Pancreas (tissue), 10 donors: ENCODE data around the gene CSF3. TPM values are rescaled to one million over a fixed set of nuclear protein-coding genes. Genes with fewer than 3 reads are reported as not detected.

ENCODE experiments used
- ATAC-seq, 4 donors: fragments of 200-7000 bp; cut with Tn5 transposase; one replicate each; pipeline versions ENCODE4 v1.8.0 to v1.9.1; 2020; ENCODE audit warnings: mild to moderate bottlenecking in 4 of 4, moderate library complexity in 4 of 4
- DNase-seq, 6 donors: peaks; one replicate each; pipeline ENCODE4 v3.0.0-alpha.2; 2020
- FAIRE-seq: peaks from 2 replicates; lab custom pipeline; 2012; peaks lifted over from hg19 to GRCh38; lab: Jason Lieb, UNC
- H3K27ac ChIP-seq, 4 donors: fragments of 200-600 bp; sonication (generic); 1 replicate in 3 of 4; 2 replicates in 1 of 4; pipeline versions ENCODE4 v1.5.0 to v1.8.0; 2020
- H3K27me3 ChIP-seq, 4 donors: fragments of 200-600 bp; one replicate each; pipeline ENCODE4 v1.8.0; 2021
- H3K36me3 ChIP-seq, 3 donors: fragments of 200-600 bp; sonication (generic) in 1 of 3; one replicate each; pipeline versions ENCODE4 v1.5.0 to v1.8.0; 2020 to 2021
- H3K4me1 ChIP-seq, 3 donors: fragments of 200-600 bp; one replicate each; pipeline ENCODE4 v1.8.0; 2021
- H3K4me3 ChIP-seq, 4 donors: fragments of 200-600 bp; sonication (generic) in 2 of 4; one replicate each; pipeline versions ENCODE4 v1.5.0 to v1.8.0; 2020 to 2021
- H3K9me3 ChIP-seq, 4 donors: fragments of 200-600 bp; one replicate each; pipeline ENCODE4 v1.8.0; 2021
- CTCF ChIP-seq, 4 donors: fragments of 200-600 bp; sonication (generic) in 3 of 4; IDR thresholded peaks; one replicate each; pipeline versions ENCODE4 v1.5.0 to v1.8.0; 2021; ENCODE audit warnings: antibody characterized with exemption in 4 of 4
- WGBS, 2 donors: extraction: QIAGEN DNeasy Blood & Tissue Kit; methylation state at CpG; one replicate each; pipeline ENCODE4 v1.1.7; 2013; 5-methylcytosine and 5-hydroxymethylcytosine counted together
- intact Hi-C, 3 donors: fragments of 100-400 bp; cut with DNase I; formaldehyde crosslinking; loops; one replicate each; pipeline versions ENCODE4 v1.11.1 to v1.14.2; 2022
- polyA plus RNA-seq, 2 donors: library from polyadenylated mRNA; stranded (reverse); fragments of 200-250 nt; gene quantifications; one replicate each; pipeline ENCODE4 v1.2.3, GENCODE V29; 2013
- total RNA-seq, 6 donors: library from RNA; stranded (reverse); fragmentation: NEBNext Ultra II Directional in 4 of 6; extraction: Animal tissue kit (Norgen Biotek cat#: 25700) in 4 of 6; gene quantifications; one replicate each; pipeline versions ENCODE4 v1.2.1 to v1.2.4, GENCODE V29; 2021 to 2023
- donor health status: healthy with polysubstance abuse.
- donor health status: DM: no; HTN: no; CAD: no; lungs with moderate emphysema.
- donor health status: DM: no; HTN: no; CAD: no.
- donor health status: control.
- donor health status: control.
- donor health status: Bipolar disorder and iron deficiency.
- donor health status: DM: yes; HTN: yes; CAD: no.
- donor health status: DM: no; HTN: no; CAD: no.
- donor health status: DM: no; HTN: no; CAD: no.
- donor health status: DM: yes; HTN: yes; CAD: no.

CSF3 gene
- total and polyA plus RNA-seq, 8 donors, result 0.16 to 3.5 (median 0.23) TPM; not detected in 4

- TF ChIP-seq CTCF (IDR thresholded peaks at IDR 0.05), result no peak
- no peak for ATAC-seq
- no peaks in the 10 kb centered on the region for H3K27me3 ChIP-seq
- no peaks in the 10 kb centered on the region for H3K9me3 ChIP-seq
- H3K27ac ChIP-seq, result no peak overlapping the region
- H3K4me3 ChIP-seq, result no peak overlapping the region
- WGBS, 2 donors, result 35 to 54% methylated on average over 10 of the region's 10 CpGs
- no peaks in the 10 kb centered on the region for H3K36me3 ChIP-seq
- DNase-seq, result no peak
- intact Hi-C loops, result loop anchor here in 1 of 3 donors (10.0 kb wide), 1 partner anchor 63 kb away; the partner anchor contains the start of gene MSL1
- H3K4me1 ChIP-seq, result peaks cover 5 to 24% (median 23%) of the 10 kb centered on the region in 3 donors
- FAIRE-seq, result no peak
Measured at GRCh38 chr17:40061609-40062038, 46.4 kb downstream of the CSF3 start.

- no peak for TF ChIP-seq CTCF (IDR thresholded peaks at IDR 0.05)
- ATAC-seq, result peak; percentile 77 to 87 (median 81)
- Histone ChIP-seq H3K9me3 (no peaks in the 10 kb centered on the region), H3K4me3 (peak within 1 kb of the TSS; percentile 47 to 99 (median 82)), H3K36me3 (no peaks in the 10 kb centered on the region), H3K27ac (peak within 1 kb of the TSS; percentile 83 to 91 (median 86)), H3K27me3 (no peaks in the 10 kb centered on the region), H3K4me1 (peaks cover 5 to 24% (median 23%) of the 10 kb centered on the region in 3 donors)
- WGBS, 2 donors, result 1% methylated on average over 51 to 78 of the region's 83 CpGs
- FAIRE-seq, result no peak
- intact Hi-C loops, result loop anchor here in 1 of 3 donors (10.0 kb wide), 1 partner anchor 62 kb away; the partner anchor contains the start of gene MSL1
- peak; percentile 63 to 88 (median 78) for DNase-seq
Measured at GRCh38 chr17:40062329-40063186, 47.3 kb downstream of the CSF3 start, which contains the start of gene THRA. TSS of gene THRA (plus strand) at chr17:40062965. CDS start at chr17:40074489, 11,524 bp downstream.

GRCh38 chr17:40063187-40063771 lies 48.0 kb downstream of the CSF3 start:
- Histone ChIP-seq H3K9me3 (no peaks in the 10 kb centered on the region), H3K27ac (peak overlapping the region; percentile 83 to 91 (median 86)), H3K27me3 (no peaks in the 10 kb centered on the region), H3K36me3 (no peaks in the 10 kb centered on the region), H3K4me3 (peak overlapping the region; percentile 47 to 99 (median 82)), H3K4me1 (peaks cover 9 to 27% (median 26%) of the 10 kb centered on the region in 3 donors)
- intact Hi-C loops, result loop anchor here in 1 of 3 donors (10.0 kb wide), 1 partner anchor 62 kb away; the partner anchor contains the start of gene MSL1
- no peak for TF ChIP-seq CTCF (IDR thresholded peaks at IDR 0.05)
- ATAC-seq (peak; percentile 63 to 71 (median 69)), FAIRE-seq (no peak), DNase-seq (peak in 4 of 6 donors; percentile 52 to 81 (median 64))
- 1% methylated on average over 22 to 42 of the region's 42 CpGs for WGBS, 2 donors

GRCh38 chr17:40063901-40064531 lies 48.8 kb downstream of the CSF3 start:
- H3K27ac ChIP-seq, result peak overlapping the region in 3 of 4 donors; percentile 31 to 88 (median 83)
- TF ChIP-seq CTCF (IDR thresholded peaks at IDR 0.05), result no peak
- no peaks in the 10 kb centered on the region for H3K27me3 ChIP-seq
- no peaks in the 10 kb centered on the region for H3K9me3 ChIP-seq
- DNase-seq (peak in 2 of 6 donors; percentile 25 to 34), ATAC-seq (peak in 2 of 4 donors; percentile 8), FAIRE-seq (no peak)
- H3K4me3 ChIP-seq, result peak overlapping the region in 3 of 4 donors; percentile 66 to 99 (median 98)
- 7% methylated on average over 10 of the region's 10 CpGs for WGBS, 2 donors
- intact Hi-C loops, result loop anchor here in 1 of 3 donors (10.0 kb wide), 1 partner anchor 61 kb away; the partner anchor contains the start of gene MSL1
- no peaks in the 10 kb centered on the region for H3K36me3 ChIP-seq
- H3K4me1 ChIP-seq, result peaks cover 9 to 32% (median 29%) of the 10 kb centered on the region in 3 donors
